HCT116 (cell line): Measurements from ENCODE around the gene KREMEN2. TPM values are rescaled to one million over a fixed set of nuclear protein-coding genes. Genes with fewer than 3 reads are reported as not detected.

Experiments
- ATAC-seq: fragments of 200-7000 bp; cut with Tn5 transposase; 2 replicates; pipeline ENCODE4 v1.9.1; 2020; ENCODE audit warnings: mild to moderate bottlenecking, moderate library complexity
- BruUV-seq: library from RNA; stranded (reverse); fragments of 400-500 nt; replicated peaks from 2 replicates; lab custom pipeline; 2021; lab: Mats Ljungman, UMichigan
- CTCF ChIA-PET: fragments of 300-600 bp; sonication (Branson Sonifier 250); formaldehyde crosslinking; loops from one replicate; lab custom pipeline; 2021; ENCODE audit warnings: antibody characterized with exemption; lab: Charles Lee
- POLR2A ChIA-PET: fragments of 300-600, 350-600 bp; sonication (Branson Sonifier 250); formaldehyde crosslinking; loops from one replicate; lab custom pipeline; 2021; ENCODE audit warnings: antibody characterized with exemption; lab: Charles Lee
- RAD21 ChIA-PET, 2 experiments: fragments of 300-600 bp; sonication (Branson Sonifier 250); formaldehyde crosslinking; loops; one replicate each; lab custom pipeline; 2023; ENCODE audit warnings: low total read pairs in 2 of 2; ENCODE audit not compliant: uncharacterized antibody in 2 of 2, unreplicated experiment in 2 of 2, low non-redundant PET in 1 of 2; lab: Charles Lee
- DNase-seq: peaks from one replicate; pipeline ENCODE4 v3.0.0-alpha.2; 2010; ENCODE audit warnings: low read depth, low spot score
- H2AFZ ChIP-seq: fragments of 200-600 bp; shearing (Covaris generic), sonication (generic); 2 replicates; pipeline ENCODE4 v1.6.1; 2017; ENCODE audit warnings: low read depth, mixed run types, mixed read lengths, antibody characterized with exemption, low read length; ENCODE audit not compliant: poor library complexity, severe bottlenecking
- H3K27ac ChIP-seq: 2 replicates; pipeline ENCODE4 v1.5.1; 2012; ENCODE audit warnings: low read depth, low read length
- H3K27me3 ChIP-seq: fragments of 200-600 bp; sonication (generic); 2 replicates; pipeline ENCODE4 v1.6.1; 2016; ENCODE audit warnings: mixed run types, low read length, mixed read lengths; ENCODE audit not compliant: insufficient read depth
- H3K36me3 ChIP-seq, 2 experiments: fragments of 200-500 bp in 1 of 2; fragments of 200-600 bp in 1 of 2; sonication (Bioruptor generic) in 1 of 2; sonication (generic) in 1 of 2; 2 replicates each; pipeline versions ENCODE4 v1.5.1 to v1.6.1; 2014 to 2016; ENCODE audit warnings: low read length in 2 of 2, inconsistent platforms in 1 of 2, mixed read lengths in 1 of 2, mixed run types in 1 of 2; ENCODE audit not compliant: insufficient read depth in 2 of 2, control insufficient read depth in 1 of 2
- H3K4me1 ChIP-seq, 2 experiments: fragments of 200-600 bp in 1 of 2; sonication (generic) in 1 of 2; 2 replicates each; pipeline versions ENCODE4 v1.5.1 to v1.6.1; 2012 to 2017; ENCODE audit warnings: low read length in 2 of 2, inconsistent platforms in 1 of 2, mild to moderate bottlenecking in 1 of 2, mixed read lengths in 1 of 2, mixed run types in 1 of 2, moderate library complexity in 1 of 2; ENCODE audit not compliant: insufficient read depth in 2 of 2, control insufficient read depth in 1 of 2
- H3K4me2 ChIP-seq: fragments of 200-600 bp; sonication (generic); 2 replicates; pipeline ENCODE4 v1.6.1; 2017; ENCODE audit warnings: mixed run types, low read length, mixed read lengths
- H3K4me3 ChIP-seq, 2 experiments: fragments of 200-600 bp in 1 of 2; sonication (generic) in 1 of 2; replicated peaks in 1 of 2; 2 replicates each; pipeline ENCODE4 v1.5.1; 2011 to 2016; ENCODE audit warnings: low read length in 2 of 2, control low read depth in 1 of 2, low read depth in 1 of 2, mild to moderate bottlenecking in 1 of 2, mixed read lengths in 1 of 2, mixed run types in 1 of 2
- H3K79me2 ChIP-seq: fragments of 200-600 bp; sonication (generic); 2 replicates; pipeline ENCODE4 v1.6.1; 2017; ENCODE audit warnings: mild to moderate bottlenecking, mixed run types, low read length, moderate library complexity, mixed read lengths; ENCODE audit not compliant: insufficient read depth
- H3K9ac ChIP-seq: fragments of 200-600 bp; sonication (generic); 2 replicates; pipeline ENCODE4 v1.6.1; 2016; ENCODE audit warnings: low read length, mixed read lengths
- H3K9me2 ChIP-seq: fragments of 200-600 bp; sonication (generic), shearing (Covaris generic); 2 replicates; pipeline ENCODE4 v1.6.1; 2017; ENCODE audit warnings: mixed run types, mild to moderate bottlenecking, moderate library complexity; ENCODE audit not compliant: insufficient read depth
- H3K9me3 ChIP-seq, 2 experiments: fragments of 200-500 bp in 1 of 2; fragments of 200-600 bp in 1 of 2; sonication (Bioruptor generic) in 1 of 2; sonication (generic) in 1 of 2; 2 replicates each; pipeline ENCODE4 v1.6.1; 2014 to 2017; ENCODE audit warnings: low read length in 2 of 2, mixed read lengths in 2 of 2, inconsistent platforms in 1 of 2, low read depth in 1 of 2, mild to moderate bottlenecking in 1 of 2, mixed run types in 1 of 2, moderate library complexity in 1 of 2; ENCODE audit not compliant: control insufficient read depth in 1 of 2, insufficient read depth in 1 of 2
- H4K20me1 ChIP-seq: fragments of 200-600 bp; sonication (generic), shearing (Covaris generic); 2 replicates; pipeline ENCODE4 v1.6.1; 2017; ENCODE audit warnings: mixed run types, mild to moderate bottlenecking, moderate library complexity; ENCODE audit not compliant: insufficient read depth
- ATF3 ChIP-seq: IDR thresholded peaks from 2 replicates; pipeline ENCODE4 v1.6.1; 2012
- CEBPB ChIP-seq: IDR thresholded peaks from 2 replicates; pipeline ENCODE4 v1.6.1; 2012; ENCODE audit warnings: low read depth
- CTCF ChIP-seq, 3 experiments: fragments of 200-600 bp in 1 of 3; sonication (generic) in 1 of 3; IDR thresholded peaks in 2 of 3; conservative IDR thresholded peaks in 1 of 3; 2 replicates each; pipeline ENCODE4 v1.5.1; 2012 to 2017; ENCODE audit warnings: low read depth in 2 of 3, low read length in 2 of 3, antibody characterized with exemption in 1 of 3, borderline replicate concordance in 1 of 3, control low read depth in 1 of 3, mild to moderate bottlenecking in 1 of 3, mixed read lengths in 1 of 3, mixed run types in 1 of 3, moderate library complexity in 1 of 3; ENCODE audit not compliant: insufficient read depth in 1 of 3
- ELF1 ChIP-seq: IDR thresholded peaks from 2 replicates; pipeline ENCODE4 v1.6.1; 2012; ENCODE audit warnings: low read depth, borderline replicate concordance
- EZH2 ChIP-seq: fragments of 200-600 bp; sonication (generic); IDR thresholded peaks from 2 replicates; pipeline ENCODE4 v1.6.1; 2017; ENCODE audit warnings: antibody characterized with exemption, mixed run types
- EZH2phosphoT487 ChIP-seq: fragments of 200-600 bp; IDR thresholded peaks from 2 replicates; pipeline ENCODE4 v1.6.1; 2018; ENCODE audit warnings: antibody characterized with exemption, borderline replicate concordance
- FOSL1 ChIP-seq: IDR thresholded peaks from 2 replicates; pipeline ENCODE4 v1.6.1; 2012; ENCODE audit warnings: low read depth
- JUND ChIP-seq: IDR thresholded peaks from 2 replicates; pipeline ENCODE4 v1.6.1; 2012
- POLR2A ChIP-seq: IDR thresholded peaks from 2 replicates; pipeline ENCODE4 v1.7.0; 2011; ENCODE audit warnings: borderline replicate concordance; ENCODE audit not compliant: insufficient read depth, insufficient read length; ENCODE audit errors: extremely low read depth
- POLR2AphosphoS5 ChIP-seq: IDR thresholded peaks from 2 replicates; pipeline ENCODE4 v1.6.1; 2011; ENCODE audit warnings: mild to moderate bottlenecking, low read depth, low read length, moderate library complexity
- RAD21 ChIP-seq: IDR thresholded peaks from 2 replicates; pipeline ENCODE4 v1.6.1; 2012; ENCODE audit warnings: low read depth, mild to moderate bottlenecking
- REST ChIP-seq: IDR thresholded peaks from 2 replicates; pipeline ENCODE4 v1.6.1; 2012; ENCODE audit warnings: low read depth
- SP1 ChIP-seq: IDR thresholded peaks from 2 replicates; pipeline ENCODE4 v1.6.1; 2012; ENCODE audit warnings: low read depth
- SRF ChIP-seq: IDR thresholded peaks from 2 replicates; pipeline ENCODE4 v1.6.1; 2012; ENCODE audit warnings: low read depth
- YY1 ChIP-seq: IDR thresholded peaks from 2 replicates; pipeline ENCODE4 v1.6.1; 2011; ENCODE audit warnings: low read length, low read depth, moderate library complexity, mild to moderate bottlenecking; ENCODE audit not compliant: insufficient replicate concordance; ENCODE audit errors: extremely low read depth
- ZBTB33 ChIP-seq: IDR thresholded peaks from 2 replicates; pipeline ENCODE4 v1.6.1; 2011; ENCODE audit warnings: mild to moderate bottlenecking, low read length, moderate library complexity; ENCODE audit not compliant: insufficient replicate concordance; ENCODE audit errors: extremely low read depth
- ZFX ChIP-seq: fragments of 450-650 bp; IDR thresholded peaks from 2 replicates; pipeline ENCODE4 v1.6.1; 2017
- ZNF274 ChIP-seq: fragments of 200-500 bp; sonication (Bioruptor generic); IDR thresholded peaks from 2 replicates; pipeline ENCODE4 v1.6.1; 2014; ENCODE audit warnings: mild to moderate bottlenecking, low read depth, low read length, inconsistent platforms
- intact Hi-C: fragments of 100-400 bp; cut with micrococcal nuclease; formaldehyde crosslinking; loops from 2 replicates; pipeline ENCODE4 v1.10.0; 2022
- total RNA-seq: library from RNA; stranded (reverse); gene quantifications from one replicate; pipeline ENCODE4 v1.2.1, GENCODE V29; 2021; ENCODE audit not compliant: unreplicated experiment
- TF ChIP-seq, protein P1 (sequence below): IDR thresholded peaks from 2 replicates; pipeline ENCODE4 v1.6.1; 2012

The KREMEN2 gene
- total RNA-seq, 1 experiment from 2014 or later: 14.1 TPM

DNA sequence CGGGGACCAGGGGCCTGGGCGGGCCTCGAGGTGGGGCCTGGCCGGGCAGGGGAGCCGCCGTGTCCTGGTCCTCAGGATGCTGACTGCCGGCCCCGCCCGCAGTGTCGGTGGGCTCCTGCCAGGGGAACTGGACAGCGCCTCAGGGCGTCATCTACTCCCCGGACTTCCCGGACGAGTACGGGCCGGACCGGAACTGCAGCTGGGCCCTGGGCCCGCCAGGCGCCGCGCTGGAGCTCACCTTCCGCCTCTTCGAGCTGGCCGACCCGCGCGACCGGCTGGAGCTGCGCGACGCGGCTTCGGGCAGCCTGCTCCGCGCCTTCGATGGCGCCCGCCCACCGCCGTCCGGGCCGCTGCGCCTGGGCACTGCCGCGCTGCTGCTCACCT lies 2.7 kb downstream of the KREMEN2 start:
- no peaks in the 10 kb centered on the region for H4K20me1 ChIP-seq
- intact Hi-C loops: no loop called here
- CTCF ChIA-PET: no interaction called here
- H3K4me3 ChIP-seq: no peak overlapping the region
- H3K9me3 ChIP-seq: no peaks in the 10 kb centered on the region
- no peak for TF ChIP-seq SRF
- no peak for TF ChIP-seq POLR2A
- TF ChIP-seq ZBTB33: no peak
- TF ChIP-seq, protein P1, sequence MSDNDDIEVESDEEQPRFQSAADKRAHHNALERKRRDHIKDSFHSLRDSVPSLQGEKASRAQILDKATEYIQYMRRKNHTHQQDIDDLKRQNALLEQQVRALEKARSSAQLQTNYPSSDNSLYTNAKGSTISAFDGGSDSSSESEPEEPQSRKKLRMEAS: no peak
- no peak for TF ChIP-seq ZFX
- TF ChIP-seq REST: no peak
- no peak for TF ChIP-seq RAD21
- no peak for TF ChIP-seq ATF3
- no peak for TF ChIP-seq YY1
- TF ChIP-seq CTCF (IDR thresholded peaks at IDR 0.05 in 2 of 3, conservative IDR thresholded peaks at IDR 0.05 in 1 of 3; ENCODE audit: borderline replicate concordance in 1 of 3, insufficient read depth in 1 of 3, low read depth in 2 of 3, low read length in 2 of 3): no peak
- TF ChIP-seq ZNF274: no peak
- TF ChIP-seq JUND: no peak
- TF ChIP-seq SP1: no peak
- TF ChIP-seq CEBPB: no peak
- no peak for TF ChIP-seq EZH2
- no peak for TF ChIP-seq POLR2AphosphoS5
- no peak for TF ChIP-seq FOSL1
- no peak for TF ChIP-seq ELF1
- no peak for TF ChIP-seq EZH2phosphoT487
- POLR2A ChIA-PET: no interaction called here
- H3K36me3 ChIP-seq: no peaks in the 10 kb centered on the region; a peak in 1 of 4 replicates
- no peaks in the 10 kb centered on the region for H3K27me3 ChIP-seq
- DNase-seq (no peak), ATAC-seq (no peak)
- no peak overlapping the region for H3K9ac ChIP-seq
- H3K9me2 ChIP-seq: no peaks in the 10 kb centered on the region
- RAD21 ChIA-PET: no interaction called here
- H3K27ac ChIP-seq: no peak overlapping the region
- no peak overlapping the region for H3K4me2 ChIP-seq
- BruUV-seq: no TSS peak
- H3K4me1 ChIP-seq: peaks cover 24 to 67% of the 10 kb centered on the region in 2 experiments
- peaks cover 18% of the 10 kb centered on the region for H3K79me2 ChIP-seq
- no peak overlapping the region for H2AFZ ChIP-seq
